ENCODE results near the gene KCNIP3. TPM values are rescaled to one million over a fixed set of nuclear protein-coding genes. Genes with fewer than 3 reads are reported as not detected.

Gene KCNIP3
- total RNA-seq, 2 donors from 2014 or later, result 1.6 to 2.9 TPM

- intact Hi-C loops (cut with DNase I), result no loop called here
- H3K4me1 ChIP-seq, result no peaks in the 10 kb centered on the region
- TF ChIP-seq POLR2A (IDR thresholded peaks at IDR 0.05), result no peak
- TF ChIP-seq CTCF (IDR thresholded peaks at IDR 0.05), result no peak
- H3K27me3 ChIP-seq, result no peaks in the 10 kb centered on the region
- no peak for DNase-seq
- H3K36me3 ChIP-seq (replicated peaks in 1 of 2; ENCODE audit: insufficient read depth in 1 of 2, low read depth in 2 of 2), result no peaks in the 10 kb centered on the region
- H3K27ac ChIP-seq, result no peak overlapping the region
- no peak overlapping the region for H3K4me3 ChIP-seq
- ATAC-seq, result no peak
- 60 to 76% methylated on average over 2 of the region's 2 CpGs for WGBS, 2 donors
- H3K9me3 ChIP-seq, result no peaks in the 10 kb centered on the region
These were observed 39.3 kb downstream of the KCNIP3 start for GRCh38 chr2:95336406-95336805.

- Histone ChIP-seq H3K36me3 (replicated peaks in 1 of 2; ENCODE audit: insufficient read depth in 1 of 2, low read depth in 2 of 2) (no peaks in the 10 kb centered on the region), H3K27me3 (no peaks in the 10 kb centered on the region), H3K4me3 (no peak overlapping the region), H3K27ac (no peak overlapping the region), H3K4me1 (no peaks in the 10 kb centered on the region), H3K9me3 (no peaks in the 10 kb centered on the region)
- TF ChIP-seq CTCF (IDR thresholded peaks at IDR 0.05) (no peak), POLR2A (IDR thresholded peaks at IDR 0.05) (no peak)
- no peak for ATAC-seq
- intact Hi-C loops (cut with DNase I), result no loop called here
- 81 to 82% methylated on average over 6 to 7 of the region's 7 CpGs for WGBS, 2 donors
- no peak for DNase-seq
These were observed 40.7 kb downstream of the KCNIP3 start for GRCh38 chr2:95337829-95338228.

GRCh38 chr2:95342556-95343320, 45.6 kb downstream of the KCNIP3 start:
- Histone ChIP-seq H3K27ac (no peak overlapping the region), H3K9me3 (no peaks in the 10 kb centered on the region), H3K27me3 (no peaks in the 10 kb centered on the region), H3K36me3 (replicated peaks in 1 of 2; ENCODE audit: insufficient read depth in 1 of 2, low read depth in 2 of 2) (no peaks in the 10 kb centered on the region), H3K4me1 (peaks cover 18% of the 10 kb centered on the region), H3K4me3 (no peak overlapping the region)
- DNase-seq (no peak), ATAC-seq (no peak)
- TF ChIP-seq POLR2A (IDR thresholded peaks at IDR 0.05) (no peak), CTCF (IDR thresholded peaks at IDR 0.05) (no peak)
- intact Hi-C loops (cut with DNase I), result no loop called here
- 80 to 88% methylated on average over 10 to 12 of the region's 12 CpGs for WGBS, 2 donors

- H3K27ac ChIP-seq, result no peak overlapping the region
- ATAC-seq (no peak), DNase-seq (no peak)
- no peaks in the 10 kb centered on the region for H3K9me3 ChIP-seq
- intact Hi-C loops (cut with DNase I), result no loop called here
- WGBS, 2 donors, result 81 to 93% methylated on average over 6 to 7 of the region's 7 CpGs
- TF ChIP-seq CTCF (IDR thresholded peaks at IDR 0.05), result no peak
- TF ChIP-seq POLR2A (IDR thresholded peaks at IDR 0.05), result no peak
- peaks cover 18% of the 10 kb centered on the region for H3K4me1 ChIP-seq
- H3K4me3 ChIP-seq, result no peak overlapping the region
- H3K27me3 ChIP-seq, result no peaks in the 10 kb centered on the region
- no peaks in the 10 kb centered on the region for H3K36me3 ChIP-seq (replicated peaks in 1 of 2; ENCODE audit: insufficient read depth in 1 of 2, low read depth in 2 of 2)
These were observed 46.5 kb downstream of the KCNIP3 start for GRCh38 chr2:95343429-95344214.

Measured in body of pancreas (tissue), 4 donors.